ENCODE data around the gene ZNF597. TPM values are rescaled to one million over a fixed set of nuclear protein-coding genes. Genes with fewer than 3 reads are reported as not detected.

Gene ZNF597
- total and polyA plus RNA-seq, 7 donors = 0.63 to 1.7 (median 1.1) TPM

DNA sequence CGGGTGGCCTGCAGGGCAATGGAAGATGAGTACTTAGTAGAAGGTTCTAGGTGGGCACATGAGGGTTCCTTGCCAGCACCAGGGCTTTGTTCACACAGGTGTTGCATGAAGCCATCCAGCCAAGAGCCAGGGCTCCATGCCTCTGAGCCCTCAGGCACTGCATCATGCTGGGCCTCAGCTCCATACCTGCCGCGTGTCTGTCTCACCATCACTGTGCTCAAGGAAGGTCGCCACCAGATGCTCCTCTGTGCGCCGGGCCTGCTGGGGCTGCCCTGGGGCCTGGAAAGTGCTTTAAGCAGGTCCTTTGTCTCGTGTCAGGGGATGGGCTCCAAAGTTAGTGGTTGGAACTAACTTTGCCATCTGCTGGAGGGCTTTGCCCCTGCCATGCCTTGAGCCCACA lies 26.4 kb upstream of the ZNF597 start:
- WGBS, 3 donors = 86 to 90% (median 88%) methylated on average over 7 of the region's 7 CpGs
- intact Hi-C loops (cut with DNase I) = no loop called here
- H3K4me1 ChIP-seq = peaks cover 47% of the 10 kb centered on the region

GRCh38 chr16:3468501-3468900 lies 25.2 kb upstream of the ZNF597 start:
- no peak for DNase-seq
- intact Hi-C loops (cut with DNase I) = no loop called here
- WGBS, 3 donors = 48 to 62% (median 58%) methylated on average over 15 of the region's 15 CpGs

More for the DNA sequence above, 26.4 kb upstream of the ZNF597 start:
- TF ChIP-seq, protein P1, sequence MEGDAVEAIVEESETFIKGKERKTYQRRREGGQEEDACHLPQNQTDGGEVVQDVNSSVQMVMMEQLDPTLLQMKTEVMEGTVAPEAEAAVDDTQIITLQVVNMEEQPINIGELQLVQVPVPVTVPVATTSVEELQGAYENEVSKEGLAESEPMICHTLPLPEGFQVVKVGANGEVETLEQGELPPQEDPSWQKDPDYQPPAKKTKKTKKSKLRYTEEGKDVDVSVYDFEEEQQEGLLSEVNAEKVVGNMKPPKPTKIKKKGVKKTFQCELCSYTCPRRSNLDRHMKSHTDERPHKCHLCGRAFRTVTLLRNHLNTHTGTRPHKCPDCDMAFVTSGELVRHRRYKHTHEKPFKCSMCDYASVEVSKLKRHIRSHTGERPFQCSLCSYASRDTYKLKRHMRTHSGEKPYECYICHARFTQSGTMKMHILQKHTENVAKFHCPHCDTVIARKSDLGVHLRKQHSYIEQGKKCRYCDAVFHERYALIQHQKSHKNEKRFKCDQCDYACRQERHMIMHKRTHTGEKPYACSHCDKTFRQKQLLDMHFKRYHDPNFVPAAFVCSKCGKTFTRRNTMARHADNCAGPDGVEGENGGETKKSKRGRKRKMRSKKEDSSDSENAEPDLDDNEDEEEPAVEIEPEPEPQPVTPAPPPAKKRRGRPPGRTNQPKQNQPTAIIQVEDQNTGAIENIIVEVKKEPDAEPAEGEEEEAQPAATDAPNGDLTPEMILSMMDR (IDR thresholded peaks at IDR 0.05) = no peak
- ATAC-seq = no peak
- Histone ChIP-seq H3K36me3 (ENCODE audit: insufficient read depth in 1 of 2, low read depth in 1 of 2) (peaks cover 0 to 6% of the 10 kb centered on the region in 2 donors), H3K4me3 (no peak overlapping the region), H3K27ac (no peak overlapping the region), H3K27me3 (ENCODE audit: insufficient read depth in 3 of 3, low read length in 2 of 3) (no peaks in the 10 kb centered on the region), H3K9me3 (no peaks in the 10 kb centered on the region)
- DNase-seq = peak in 1 of 2 donors; percentile 32

GRCh38 chr16:3467921-3468320 lies 24.6 kb upstream of the ZNF597 start:
- Histone ChIP-seq H3K27ac (no peak overlapping the region), H3K4me3 (no peak overlapping the region), H3K36me3 (ENCODE audit: insufficient read depth in 1 of 2, low read depth in 1 of 2) (peaks cover 0 to 6% of the 10 kb centered on the region in 2 donors), H3K27me3 (ENCODE audit: insufficient read depth in 3 of 3, low read length in 2 of 3) (no peaks in the 10 kb centered on the region), H3K9me3 (no peaks in the 10 kb centered on the region), H3K4me1 (peaks cover 44% of the 10 kb centered on the region)
- 75 to 81% (median 77%) methylated on average over 4 of the region's 4 CpGs for WGBS, 3 donors
- intact Hi-C loops (cut with DNase I) = no loop called here
- no peak for ATAC-seq
- TF ChIP-seq, protein P1 (IDR thresholded peaks at IDR 0.05) = no peak
- DNase-seq = no peak

More at GRCh38 chr16:3468501-3468900, 25.2 kb upstream of the ZNF597 start:
- peaks cover 0 to 6% of the 10 kb centered on the region in 2 donors for H3K36me3 ChIP-seq (ENCODE audit: insufficient read depth in 1 of 2, low read depth in 1 of 2)
- ATAC-seq = no peak
- H3K27me3 ChIP-seq (ENCODE audit: insufficient read depth in 3 of 3, low read length in 2 of 3) = no peaks in the 10 kb centered on the region
- H3K4me1 ChIP-seq = peaks cover 44% of the 10 kb centered on the region
- no peaks in the 10 kb centered on the region for H3K9me3 ChIP-seq
- TF ChIP-seq, protein P1 (IDR thresholded peaks at IDR 0.05) = no peak
- no peak overlapping the region for H3K27ac ChIP-seq
- H3K4me3 ChIP-seq = no peak overlapping the region

GRCh38 chr16:3467182-3467581 lies 23.9 kb upstream of the ZNF597 start:
- no peak overlapping the region for H3K4me3 ChIP-seq
- intact Hi-C loops (cut with DNase I) = no loop called here
- TF ChIP-seq, protein P1 (IDR thresholded peaks at IDR 0.05) = no peak
- DNase-seq (no peak), ATAC-seq (no peak)
- 74 to 96% (median 91%) methylated on average over 8 of the region's 8 CpGs for WGBS, 3 donors
- no peak overlapping the region for H3K27ac ChIP-seq
- peaks cover 0 to 6% of the 10 kb centered on the region in 2 donors for H3K36me3 ChIP-seq (ENCODE audit: insufficient read depth in 1 of 2, low read depth in 1 of 2)
- peaks cover 52% of the 10 kb centered on the region for H3K4me1 ChIP-seq
- no peaks in the 10 kb centered on the region for H3K27me3 ChIP-seq (ENCODE audit: insufficient read depth in 3 of 3, low read length in 2 of 3)
- H3K9me3 ChIP-seq = no peaks in the 10 kb centered on the region
